Osteoblast (primary cell): ENCODE measurements around the gene EGFL6. TPM values are rescaled to one million over a fixed set of nuclear protein-coding genes. Genes with fewer than 3 reads are reported as not detected.
"Not testable (repeated sequence)": the region's sequence is repeated elsewhere in the genome, so short reads cannot be mapped to it uniquely, and the experiment has no call there.

ENCODE experiments used
- DNase-seq: peaks from one replicate; pipeline ENCODE4 v3.0.0; 2011; ENCODE audit warnings: low spot score, mixed read lengths; ENCODE audit not compliant: insufficient read length; ENCODE audit errors: missing footprints
- H2AFZ ChIP-seq: 2 replicates; pipeline ENCODE4 v1.6.0; 2011; ENCODE audit warnings: mild to moderate bottlenecking, low read length
- H3K27ac ChIP-seq: 2 replicates; pipeline ENCODE4 v1.5.1; 2011; ENCODE audit warnings: mild to moderate bottlenecking, low read depth, low read length, moderate library complexity
- H3K27me3 ChIP-seq: 2 replicates; pipeline ENCODE4 v1.6.0; 2012; ENCODE audit warnings: mild to moderate bottlenecking, control low read depth, inconsistent platforms, low read length, moderate library complexity; ENCODE audit not compliant: insufficient read depth
- H3K36me3 ChIP-seq: 2 replicates; pipeline ENCODE4 v1.5.1; 2011; ENCODE audit warnings: mild to moderate bottlenecking, low read length, control low read depth, moderate library complexity; ENCODE audit not compliant: insufficient read depth
- H3K4me1 ChIP-seq: 2 replicates; pipeline ENCODE4 v1.5.1; 2011; ENCODE audit warnings: mild to moderate bottlenecking, low read length, control low read depth, moderate library complexity; ENCODE audit not compliant: insufficient read depth
- H3K4me2 ChIP-seq: 2 replicates; pipeline ENCODE4 v1.6.0; 2011; ENCODE audit warnings: mild to moderate bottlenecking, low read length; ENCODE audit not compliant: insufficient read depth
- H3K4me3 ChIP-seq: fragments of 200-600 bp; sonication (generic); 3 replicates; pipeline ENCODE4 v1.5.1; 2012; ENCODE audit warnings: mild to moderate bottlenecking, low read length, inconsistent platforms; ENCODE audit not compliant: insufficient read depth
- H3K79me2 ChIP-seq: 2 replicates; pipeline ENCODE4 v1.6.0; 2012; ENCODE audit warnings: mild to moderate bottlenecking, low read length, control low read depth, inconsistent platforms; ENCODE audit not compliant: insufficient read depth
- H3K9me3 ChIP-seq: 2 replicates; pipeline ENCODE4 v1.5.1; 2011; ENCODE audit warnings: low read depth, low read length, control low read depth
- H4K20me1 ChIP-seq: 2 replicates; pipeline ENCODE4 v1.6.0; 2012; ENCODE audit warnings: mild to moderate bottlenecking, low read length, control low read depth; ENCODE audit not compliant: insufficient read depth
- total RNA-seq: library from RNA; depleted of rRNA; stranded (reverse); fragments of >200 nt; gene quantifications from 2 replicates; pipeline ENCODE4 v1.2.3, GENCODE V29; 2012
- TF ChIP-seq, protein P1 (sequence below): IDR thresholded peaks from 2 replicates; pipeline ENCODE4 v1.5.1; 2011; ENCODE audit warnings: mild to moderate bottlenecking, low read depth, low read length, moderate library complexity; ENCODE audit errors: extremely low read depth

EGFL6 gene
- total RNA-seq, 1 donor = under 0.01 TPM

DNA sequence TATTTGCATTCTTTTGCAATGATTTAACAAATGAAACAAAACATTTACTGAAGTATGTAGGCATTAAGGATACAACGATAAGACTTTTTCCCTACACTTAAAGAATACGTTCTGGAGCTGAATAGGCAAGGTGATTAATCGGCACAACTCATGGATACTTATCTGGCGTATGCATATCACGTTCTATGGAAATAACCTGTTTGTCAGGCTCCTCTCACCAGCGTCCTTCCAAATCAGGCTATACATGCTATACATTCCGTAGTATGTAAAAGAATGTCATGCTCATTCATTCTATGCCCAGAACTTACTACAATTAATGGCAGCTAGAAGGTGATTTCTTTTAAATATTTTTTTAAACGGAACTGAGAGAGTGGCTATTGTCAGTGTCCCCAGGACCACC is 57.9 kb downstream of the EGFL6 start:
- DNase-seq = no peak
- Histone ChIP-seq H3K9me3 (no peaks in the 10 kb centered on the region), H3K4me3 (no peak overlapping the region), H2AFZ (no peak overlapping the region), H3K4me1 (no peaks in the 10 kb centered on the region), H3K27me3 (peaks cover 19% of the 10 kb centered on the region), H4K20me1 (no peaks in the 10 kb centered on the region), H3K27ac (no peak overlapping the region), H3K79me2 (no peaks in the 10 kb centered on the region), H3K4me2 (no peak overlapping the region), H3K36me3 (no peaks in the 10 kb centered on the region)
- TF ChIP-seq, protein P1, sequence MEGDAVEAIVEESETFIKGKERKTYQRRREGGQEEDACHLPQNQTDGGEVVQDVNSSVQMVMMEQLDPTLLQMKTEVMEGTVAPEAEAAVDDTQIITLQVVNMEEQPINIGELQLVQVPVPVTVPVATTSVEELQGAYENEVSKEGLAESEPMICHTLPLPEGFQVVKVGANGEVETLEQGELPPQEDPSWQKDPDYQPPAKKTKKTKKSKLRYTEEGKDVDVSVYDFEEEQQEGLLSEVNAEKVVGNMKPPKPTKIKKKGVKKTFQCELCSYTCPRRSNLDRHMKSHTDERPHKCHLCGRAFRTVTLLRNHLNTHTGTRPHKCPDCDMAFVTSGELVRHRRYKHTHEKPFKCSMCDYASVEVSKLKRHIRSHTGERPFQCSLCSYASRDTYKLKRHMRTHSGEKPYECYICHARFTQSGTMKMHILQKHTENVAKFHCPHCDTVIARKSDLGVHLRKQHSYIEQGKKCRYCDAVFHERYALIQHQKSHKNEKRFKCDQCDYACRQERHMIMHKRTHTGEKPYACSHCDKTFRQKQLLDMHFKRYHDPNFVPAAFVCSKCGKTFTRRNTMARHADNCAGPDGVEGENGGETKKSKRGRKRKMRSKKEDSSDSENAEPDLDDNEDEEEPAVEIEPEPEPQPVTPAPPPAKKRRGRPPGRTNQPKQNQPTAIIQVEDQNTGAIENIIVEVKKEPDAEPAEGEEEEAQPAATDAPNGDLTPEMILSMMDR = no peak

DNA sequence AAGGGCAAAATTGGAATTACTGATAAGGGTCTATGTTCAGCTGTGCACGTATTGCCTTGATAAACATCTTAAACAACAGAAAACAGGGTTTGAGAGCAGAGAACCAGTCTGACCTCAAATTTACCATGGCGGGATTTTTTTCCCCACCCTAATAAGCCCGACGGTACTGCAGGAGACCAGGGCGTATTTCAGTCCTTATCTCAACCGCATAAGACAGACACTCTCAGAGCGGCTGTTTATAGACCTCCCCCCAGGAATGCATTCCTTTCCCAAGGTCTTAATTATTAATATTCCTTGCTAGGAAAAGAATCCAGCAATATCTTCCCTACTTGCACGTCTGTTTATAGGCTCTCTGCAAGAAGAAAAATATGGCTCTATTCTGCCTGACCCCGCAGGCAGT is 67.8 kb downstream of the EGFL6 start:
- not testable (repeated sequence) for H3K4me3 ChIP-seq, DNase-seq, H3K36me3 ChIP-seq, H4K20me1 ChIP-seq, H3K27ac ChIP-seq, H3K4me1 ChIP-seq, H2AFZ ChIP-seq, H3K9me3 ChIP-seq, H3K4me2 ChIP-seq, H3K27me3 ChIP-seq, H3K79me2 ChIP-seq

DNA sequence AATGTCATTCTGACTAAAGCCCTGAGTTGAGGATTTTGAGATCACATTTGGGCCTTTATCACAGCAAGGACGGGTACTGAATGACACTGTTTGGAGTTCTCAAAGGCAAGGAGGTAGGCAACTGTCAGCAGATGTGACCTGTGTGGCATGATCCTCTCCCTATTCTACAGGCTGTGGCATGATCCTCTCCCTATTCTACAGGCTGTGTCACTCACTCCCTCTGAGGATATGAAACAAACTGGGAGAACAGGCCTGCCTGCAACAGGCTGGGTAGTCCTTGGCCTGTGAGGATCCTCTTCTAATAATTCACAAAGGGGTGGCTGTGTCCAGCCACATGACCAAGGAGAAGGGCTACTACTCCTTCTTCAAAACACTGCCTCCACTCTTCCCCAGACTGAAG is 68.6 kb downstream of the EGFL6 start:
- TF ChIP-seq, protein P1 = no peak
- Histone ChIP-seq H2AFZ (no peak overlapping the region), H3K27ac (no peak overlapping the region), H3K4me2 (no peak overlapping the region), H3K4me1 (no peaks in the 10 kb centered on the region), H3K36me3 (no peaks in the 10 kb centered on the region), H4K20me1 (no peaks in the 10 kb centered on the region), H3K4me3 (no peak overlapping the region), H3K9me3 (peaks cover 4% of the 10 kb centered on the region), H3K27me3 (peaks cover 2% of the 10 kb centered on the region), H3K79me2 (no peaks in the 10 kb centered on the region)
- no peak for DNase-seq

DNA sequence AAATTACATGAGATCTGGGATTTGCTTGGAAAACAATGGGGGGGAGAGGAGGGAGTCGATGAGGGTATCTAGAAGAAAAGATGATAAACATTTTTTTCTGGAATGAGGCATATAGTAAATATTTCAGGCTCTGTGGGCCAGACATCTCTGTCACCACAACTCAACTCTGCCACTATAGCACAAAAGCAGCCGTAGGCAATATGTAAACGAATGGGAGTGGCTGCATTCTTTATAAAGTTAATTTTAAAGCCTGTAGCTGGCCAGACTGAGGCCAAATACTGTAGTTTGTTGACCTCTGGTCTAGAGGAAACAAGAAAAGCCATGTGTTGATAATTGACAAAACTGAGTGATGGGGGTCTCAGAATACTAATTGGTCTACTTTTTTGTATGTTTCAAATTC is 69.4 kb downstream of the EGFL6 start:
- DNase-seq = no peak
- Histone ChIP-seq H3K4me2 (no peak overlapping the region), H3K4me1 (no peaks in the 10 kb centered on the region), H3K9me3 (peaks cover 4% of the 10 kb centered on the region), H3K79me2 (no peaks in the 10 kb centered on the region), H2AFZ (no peak overlapping the region), H3K36me3 (no peaks in the 10 kb centered on the region), H4K20me1 (no peaks in the 10 kb centered on the region), H3K4me3 (no peak overlapping the region), H3K27ac (no peak overlapping the region), H3K27me3 (peaks cover 2% of the 10 kb centered on the region)
- TF ChIP-seq, protein P1 = no peak

DNA sequence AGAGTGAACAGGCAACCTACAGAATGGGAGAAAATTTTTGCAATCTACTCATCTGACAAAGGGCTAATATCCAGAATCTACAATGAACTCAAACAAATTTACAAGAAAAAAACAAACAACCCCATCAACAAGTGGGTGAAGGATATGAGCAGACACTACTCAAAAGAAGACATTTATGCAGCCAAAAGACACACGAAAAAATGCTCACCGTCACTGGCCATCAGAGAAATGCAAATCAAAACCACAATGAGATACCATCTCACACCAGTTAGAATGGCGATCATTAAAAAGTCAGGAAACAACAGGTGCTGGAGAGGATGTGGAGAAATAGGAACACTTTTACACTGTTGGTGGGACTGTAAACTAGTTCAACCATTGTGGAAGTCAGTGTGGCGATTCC is 72.3 kb downstream of the EGFL6 start:
- not testable (repeated sequence) for DNase-seq, H3K27me3 ChIP-seq, H2AFZ ChIP-seq, H3K27ac ChIP-seq, H3K4me1 ChIP-seq, H4K20me1 ChIP-seq, H3K4me3 ChIP-seq, H3K4me2 ChIP-seq, H3K79me2 ChIP-seq, H3K36me3 ChIP-seq, H3K9me3 ChIP-seq
